HepG2 (cell line): ENCODE measurements around the gene HSPE1. TPM values are rescaled to one million over a fixed set of nuclear protein-coding genes. Genes with fewer than 3 reads are reported as not detected.
A peak's percentile ranks its signal among the peaks of the same experiment; 100 is the strongest.

Experiments used
- HNRNPK ChIP-seq: fragments of 200-400 bp; formaldehyde crosslinking; IDR thresholded peaks from 2 replicates; pipeline ENCODE4 v1.6.1; 2018; ENCODE audit warnings: low read length, low read depth, moderate library complexity, mild to moderate bottlenecking; ENCODE audit not compliant: poor library complexity, severe bottlenecking
- JARID2 ChIP-seq: sonication (generic); formaldehyde crosslinking; IDR thresholded peaks from 2 replicates; pipeline ENCODE4 v1.8.1; 2023; ENCODE audit warnings: missing genetic modification reagents, inconsistent platforms; ENCODE audit not compliant: insufficient replicate concordance
- KDM5B ChIP-seq: sonication (generic); formaldehyde crosslinking; IDR thresholded peaks from 2 replicates; pipeline ENCODE4 v1.4.0; 2020; ENCODE audit warnings: missing genetic modification reagents, mild to moderate bottlenecking, borderline replicate concordance
- LRRFIP1 ChIP-seq: sonication (generic); formaldehyde crosslinking; conservative IDR thresholded peaks from 2 replicates; pipeline ENCODE4 v1.4.0; 2020; ENCODE audit warnings: missing genetic modification reagents
- MTA1 ChIP-seq: sonication (generic); formaldehyde crosslinking; IDR thresholded peaks from 2 replicates; pipeline ENCODE4 v1.4.0; 2020; ENCODE audit warnings: missing genetic modification reagents, mild to moderate bottlenecking, borderline replicate concordance
- NFE2 ChIP-seq: sonication (generic); formaldehyde crosslinking; IDR thresholded peaks from 2 replicates; pipeline ENCODE4 v1.4.0; 2020; ENCODE audit warnings: missing genetic modification reagents
- PLRG1 ChIP-seq: fragments of 450-650 bp; conservative IDR thresholded peaks from 2 replicates; pipeline ENCODE4 v1.6.1; 2016
- TCF12 ChIP-seq, 2 experiments: fragments of 450-650 bp in 1 of 2; sonication (generic) in 1 of 2; formaldehyde crosslinking in 1 of 2; IDR thresholded peaks; 2 replicates each; pipeline versions ENCODE4 v1.6.1 to v1.8.0; 2017 to 2022; ENCODE audit warnings: antibody characterized with exemption in 1 of 2, mild to moderate bottlenecking in 1 of 2, missing genetic modification reagents in 1 of 2, moderate library complexity in 1 of 2
- polyA plus RNA-seq, 8 experiments: library from polyadenylated mRNA; depleted of rRNA in 3 of 8; stranded (reverse) in 7 of 8; unstranded in 1 of 8; fragments of >200 nt; fragmentation: Illumina TruSeq in 4 of 8; extraction: Trizol in 4 of 8; gene quantifications; 2 replicates each; pipeline versions ENCODE4 v1.2.1 to v1.2.3, GENCODE V29; 2011 to 2016; ENCODE audit warnings: low read depth in 4 of 8, missing spikeins in 1 of 8, mixed read lengths in 1 of 8; ENCODE audit not compliant: insufficient read depth in 1 of 8
- total RNA-seq, 5 experiments: library from RNA; depleted of rRNA; stranded (reverse); fragments of >200 nt; fragmentation: Illumina TruSeq; extraction: Trizol; gene quantifications; 2 replicates each; pipeline ENCODE4 v1.2.3, GENCODE V29; 2016; ENCODE audit warnings: low read depth in 1 of 5
- TF ChIP-seq, protein P1 (sequence below): sonication (generic); formaldehyde crosslinking; IDR thresholded peaks from one replicate; pipeline ENCODE4 v1.5.1; 2020; ENCODE audit warnings: mild to moderate bottlenecking, missing genetic modification reagents; ENCODE audit errors: not compliant biosample characterization
- TF ChIP-seq, protein P2 (sequence below): sonication (generic); formaldehyde crosslinking; IDR thresholded peaks from 2 replicates; pipeline ENCODE4 v1.4.0; 2020; ENCODE audit warnings: missing genetic modification reagents

Gene HSPE1
- total and polyA plus RNA-seq, 2 of the 13 experiments (the other 11 are each of a cell fraction or from before 2014, with no cell fraction given): 244 to 823 TPM

- TF ChIP-seq, protein P1, sequence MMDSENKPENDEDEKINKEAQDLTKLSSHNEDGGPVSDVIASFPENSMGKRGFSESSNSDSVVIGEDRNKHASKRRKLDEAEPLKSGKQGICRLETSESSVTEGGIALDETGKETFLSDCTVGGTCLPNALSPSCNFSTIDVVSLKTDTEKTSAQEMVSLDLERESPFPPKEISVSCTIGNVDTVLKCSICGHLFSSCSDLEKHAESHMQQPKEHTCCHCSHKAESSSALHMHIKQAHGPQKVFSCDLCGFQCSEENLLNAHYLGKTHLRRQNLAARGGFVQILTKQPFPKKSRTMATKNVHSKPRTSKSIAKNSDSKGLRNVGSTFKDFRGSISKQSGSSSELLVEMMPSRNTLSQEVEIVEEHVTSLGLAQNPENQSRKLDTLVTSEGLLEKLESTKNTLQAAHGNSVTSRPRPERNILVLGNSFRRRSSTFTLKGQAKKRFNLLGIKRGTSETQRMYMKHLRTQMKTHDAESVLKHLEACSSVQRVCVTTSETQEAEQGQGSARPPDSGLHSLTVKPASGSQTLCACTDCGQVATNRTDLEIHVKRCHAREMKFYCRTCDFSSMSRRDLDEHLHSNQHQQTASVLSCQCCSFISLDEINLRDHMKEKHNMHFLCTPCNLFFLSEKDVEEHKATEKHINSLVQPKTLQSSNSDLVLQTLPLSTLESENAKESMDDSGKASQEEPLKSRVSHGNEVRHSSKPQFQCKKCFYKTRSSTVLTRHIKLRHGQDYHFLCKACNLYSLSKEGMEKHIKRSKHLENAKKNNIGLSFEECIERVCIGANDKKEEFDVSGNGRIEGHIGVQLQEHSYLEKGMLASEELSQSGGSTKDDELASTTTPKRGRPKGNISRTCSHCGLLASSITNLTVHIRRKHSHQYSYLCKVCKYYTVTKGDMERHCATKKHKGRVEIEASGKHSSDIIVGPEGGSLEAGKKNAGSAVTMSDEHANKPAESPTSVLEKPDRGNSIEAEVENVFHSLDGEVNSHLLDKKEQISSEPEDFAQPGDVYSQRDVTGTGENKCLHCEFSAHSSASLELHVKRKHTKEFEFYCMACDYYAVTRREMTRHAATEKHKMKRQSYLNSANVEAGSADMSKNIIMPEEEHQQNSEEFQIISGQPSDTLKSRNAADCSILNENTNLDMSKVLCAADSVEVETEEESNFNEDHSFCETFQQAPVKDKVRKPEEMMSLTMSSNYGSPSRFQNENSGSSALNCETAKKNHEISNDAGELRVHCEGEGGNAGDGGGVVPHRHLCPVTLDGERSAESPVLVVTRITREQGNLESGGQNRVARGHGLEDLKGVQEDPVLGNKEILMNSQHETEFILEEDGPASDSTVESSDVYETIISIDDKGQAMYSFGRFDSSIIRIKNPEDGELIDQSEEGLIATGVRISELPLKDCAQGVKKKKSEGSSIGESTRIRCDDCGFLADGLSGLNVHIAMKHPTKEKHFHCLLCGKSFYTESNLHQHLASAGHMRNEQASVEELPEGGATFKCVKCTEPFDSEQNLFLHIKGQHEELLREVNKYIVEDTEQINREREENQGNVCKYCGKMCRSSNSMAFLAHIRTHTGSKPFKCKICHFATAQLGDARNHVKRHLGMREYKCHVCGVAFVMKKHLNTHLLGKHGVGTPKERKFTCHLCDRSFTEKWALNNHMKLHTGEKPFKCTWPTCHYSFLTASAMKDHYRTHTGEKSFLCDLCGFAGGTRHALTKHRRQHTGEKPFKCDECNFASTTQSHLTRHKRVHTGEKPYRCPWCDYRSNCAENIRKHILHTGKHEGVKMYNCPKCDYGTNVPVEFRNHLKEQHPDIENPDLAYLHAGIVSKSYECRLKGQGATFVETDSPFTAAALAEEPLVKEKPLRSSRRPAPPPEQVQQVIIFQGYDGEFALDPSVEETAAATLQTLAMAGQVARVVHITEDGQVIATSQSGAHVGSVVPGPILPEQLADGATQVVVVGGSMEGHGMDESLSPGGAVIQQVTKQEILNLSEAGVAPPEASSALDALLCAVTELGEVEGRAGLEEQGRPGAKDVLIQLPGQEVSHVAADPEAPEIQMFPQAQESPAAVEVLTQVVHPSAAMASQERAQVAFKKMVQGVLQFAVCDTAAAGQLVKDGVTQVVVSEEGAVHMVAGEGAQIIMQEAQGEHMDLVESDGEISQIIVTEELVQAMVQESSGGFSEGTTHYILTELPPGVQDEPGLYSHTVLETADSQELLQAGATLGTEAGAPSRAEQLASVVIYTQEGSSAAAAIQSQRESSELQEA (CRISPR knock-in tag): peak; percentile 87
- peak; percentile 95 for TF ChIP-seq KDM5B
- no peak for TF ChIP-seq PLRG1
- no peak for TF ChIP-seq JARID2 (CRISPR knock-in tag)
- TF ChIP-seq MTA1 (CRISPR knock-in tag): peak; percentile 88
- 0 out of 2 replicates have a peak, but pooled peaks have one; percentile 27 for TF ChIP-seq LRRFIP1
- TF ChIP-seq TCF12 (IDR thresholded peaks at IDR 0.05): no peak
- peak; percentile 95; the same call in 1 of the 2 replicates for TF ChIP-seq TCF12 (CRISPR knock-in tag; IDR thresholded peaks at IDR 0.05)
- TF ChIP-seq HNRNPK: peak; percentile 93
- peak; percentile 50; the same call in 1 of the 2 replicates for TF ChIP-seq NFE2
- TF ChIP-seq, protein P2, sequence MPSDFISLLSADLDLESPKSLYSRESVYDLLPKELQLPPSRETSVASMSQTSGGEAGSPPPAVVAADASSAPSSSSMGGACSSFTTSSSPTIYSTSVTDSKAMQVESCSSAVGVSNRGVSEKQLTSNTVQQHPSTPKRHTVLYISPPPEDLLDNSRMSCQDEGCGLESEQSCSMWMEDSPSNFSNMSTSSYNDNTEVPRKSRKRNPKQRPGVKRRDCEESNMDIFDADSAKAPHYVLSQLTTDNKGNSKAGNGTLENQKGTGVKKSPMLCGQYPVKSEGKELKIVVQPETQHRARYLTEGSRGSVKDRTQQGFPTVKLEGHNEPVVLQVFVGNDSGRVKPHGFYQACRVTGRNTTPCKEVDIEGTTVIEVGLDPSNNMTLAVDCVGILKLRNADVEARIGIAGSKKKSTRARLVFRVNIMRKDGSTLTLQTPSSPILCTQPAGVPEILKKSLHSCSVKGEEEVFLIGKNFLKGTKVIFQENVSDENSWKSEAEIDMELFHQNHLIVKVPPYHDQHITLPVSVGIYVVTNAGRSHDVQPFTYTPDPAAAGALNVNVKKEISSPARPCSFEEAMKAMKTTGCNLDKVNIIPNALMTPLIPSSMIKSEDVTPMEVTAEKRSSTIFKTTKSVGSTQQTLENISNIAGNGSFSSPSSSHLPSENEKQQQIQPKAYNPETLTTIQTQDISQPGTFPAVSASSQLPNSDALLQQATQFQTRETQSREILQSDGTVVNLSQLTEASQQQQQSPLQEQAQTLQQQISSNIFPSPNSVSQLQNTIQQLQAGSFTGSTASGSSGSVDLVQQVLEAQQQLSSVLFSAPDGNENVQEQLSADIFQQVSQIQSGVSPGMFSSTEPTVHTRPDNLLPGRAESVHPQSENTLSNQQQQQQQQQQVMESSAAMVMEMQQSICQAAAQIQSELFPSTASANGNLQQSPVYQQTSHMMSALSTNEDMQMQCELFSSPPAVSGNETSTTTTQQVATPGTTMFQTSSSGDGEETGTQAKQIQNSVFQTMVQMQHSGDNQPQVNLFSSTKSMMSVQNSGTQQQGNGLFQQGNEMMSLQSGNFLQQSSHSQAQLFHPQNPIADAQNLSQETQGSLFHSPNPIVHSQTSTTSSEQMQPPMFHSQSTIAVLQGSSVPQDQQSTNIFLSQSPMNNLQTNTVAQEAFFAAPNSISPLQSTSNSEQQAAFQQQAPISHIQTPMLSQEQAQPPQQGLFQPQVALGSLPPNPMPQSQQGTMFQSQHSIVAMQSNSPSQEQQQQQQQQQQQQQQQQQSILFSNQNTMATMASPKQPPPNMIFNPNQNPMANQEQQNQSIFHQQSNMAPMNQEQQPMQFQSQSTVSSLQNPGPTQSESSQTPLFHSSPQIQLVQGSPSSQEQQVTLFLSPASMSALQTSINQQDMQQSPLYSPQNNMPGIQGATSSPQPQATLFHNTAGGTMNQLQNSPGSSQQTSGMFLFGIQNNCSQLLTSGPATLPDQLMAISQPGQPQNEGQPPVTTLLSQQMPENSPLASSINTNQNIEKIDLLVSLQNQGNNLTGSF (CRISPR knock-in tag): peak; percentile 77
Measured at GRCh38 chr2:197499594-197500502, at the start of gene HSPE1, which contains the start of gene HSPD1 (continued).
